NT2/D1 (cell line): ENCODE measurements around the gene PAWR.

Source experiments
- YY1 ChIP-seq: IDR thresholded peaks from 2 replicates; pipeline ENCODE4 v1.6.1; 2011; ENCODE audit not compliant: insufficient read length, insufficient read depth
- ZNF274 ChIP-seq: IDR thresholded peaks from 2 replicates; pipeline ENCODE4 v1.6.1; 2011; ENCODE audit warnings: mild to moderate bottlenecking, low read depth, low read length

- TF ChIP-seq ZNF274 (no peak), YY1 (no peak)
These were observed 130.4 kb downstream of the PAWR start for GRCh38 chr12:79560225-79560889.
